ENCODE measurements around the gene NPAS2. TPM values are rescaled to one million over a fixed set of nuclear protein-coding genes. Genes with fewer than 3 reads are reported as not detected.

NPAS2 gene
- polyA plus RNA-seq, 1 of the 3 experiments (the other 2 are of a cell fraction), result 58.5 TPM

DNA sequence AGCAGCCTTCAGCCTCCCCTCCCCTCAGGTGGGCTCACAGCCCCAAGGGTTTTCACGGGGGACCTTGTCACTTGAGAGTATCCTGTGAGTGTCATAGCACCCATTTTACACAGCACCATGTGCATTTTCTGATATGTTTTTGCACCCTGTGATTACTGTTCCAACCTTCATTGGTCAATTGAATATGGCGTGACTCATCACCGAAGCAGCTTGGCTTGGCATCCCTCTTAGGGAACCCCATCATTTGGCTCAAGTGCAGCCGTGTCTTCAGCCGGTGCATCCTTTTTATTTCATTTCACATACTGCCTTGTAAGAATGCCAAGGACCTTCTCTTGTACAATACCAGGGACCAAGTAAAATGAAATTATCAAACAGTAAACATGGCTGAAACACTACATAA lies 57.6 kb downstream of the NPAS2 start (continued):
- TF ChIP-seq TAF1 (IDR thresholded peaks at IDR 0.05; ENCODE audit: borderline replicate concordance, low read depth, low read length) (no peak), FOXM1 (IDR thresholded peaks at IDR 0.05; ENCODE audit: low read depth) (no peak), SIN3A (IDR thresholded peaks at IDR 0.05; ENCODE audit: borderline replicate concordance, low read depth, low read length) (no peak), NRF1 (IDR thresholded peaks at IDR 0.05; ENCODE audit: low read depth, low read length) (no peak), YY1 (IDR thresholded peaks at IDR 0.05; ENCODE audit: low read depth) (no peak), EZH2phosphoT487 (IDR thresholded peaks at IDR 0.05; ENCODE audit: borderline replicate concordance, low read depth) (no peak), GATA2 (CRISPR knock-in tag; IDR thresholded peaks at IDR 0.05) (no peak), RAD21 (IDR thresholded peaks at IDR 0.05; ENCODE audit: low read length) (no peak), FOXJ3 (CRISPR knock-in tag; IDR thresholded peaks at IDR 0.05) (no peak), FOSL2 (IDR thresholded peaks at IDR 0.05; ENCODE audit: borderline replicate concordance, low read depth) (peak; percentile 80)
- TF ChIP-seq, protein P1, sequence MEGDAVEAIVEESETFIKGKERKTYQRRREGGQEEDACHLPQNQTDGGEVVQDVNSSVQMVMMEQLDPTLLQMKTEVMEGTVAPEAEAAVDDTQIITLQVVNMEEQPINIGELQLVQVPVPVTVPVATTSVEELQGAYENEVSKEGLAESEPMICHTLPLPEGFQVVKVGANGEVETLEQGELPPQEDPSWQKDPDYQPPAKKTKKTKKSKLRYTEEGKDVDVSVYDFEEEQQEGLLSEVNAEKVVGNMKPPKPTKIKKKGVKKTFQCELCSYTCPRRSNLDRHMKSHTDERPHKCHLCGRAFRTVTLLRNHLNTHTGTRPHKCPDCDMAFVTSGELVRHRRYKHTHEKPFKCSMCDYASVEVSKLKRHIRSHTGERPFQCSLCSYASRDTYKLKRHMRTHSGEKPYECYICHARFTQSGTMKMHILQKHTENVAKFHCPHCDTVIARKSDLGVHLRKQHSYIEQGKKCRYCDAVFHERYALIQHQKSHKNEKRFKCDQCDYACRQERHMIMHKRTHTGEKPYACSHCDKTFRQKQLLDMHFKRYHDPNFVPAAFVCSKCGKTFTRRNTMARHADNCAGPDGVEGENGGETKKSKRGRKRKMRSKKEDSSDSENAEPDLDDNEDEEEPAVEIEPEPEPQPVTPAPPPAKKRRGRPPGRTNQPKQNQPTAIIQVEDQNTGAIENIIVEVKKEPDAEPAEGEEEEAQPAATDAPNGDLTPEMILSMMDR (IDR thresholded peaks at IDR 0.05), result no peak
- TF ChIP-seq, protein P2, sequence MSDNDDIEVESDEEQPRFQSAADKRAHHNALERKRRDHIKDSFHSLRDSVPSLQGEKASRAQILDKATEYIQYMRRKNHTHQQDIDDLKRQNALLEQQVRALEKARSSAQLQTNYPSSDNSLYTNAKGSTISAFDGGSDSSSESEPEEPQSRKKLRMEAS (IDR thresholded peaks at IDR 0.05; ENCODE audit: low read depth), result 0 out of 2 replicates have a peak, but pooled peaks have one; percentile 31
- TF ChIP-seq, protein P3, sequence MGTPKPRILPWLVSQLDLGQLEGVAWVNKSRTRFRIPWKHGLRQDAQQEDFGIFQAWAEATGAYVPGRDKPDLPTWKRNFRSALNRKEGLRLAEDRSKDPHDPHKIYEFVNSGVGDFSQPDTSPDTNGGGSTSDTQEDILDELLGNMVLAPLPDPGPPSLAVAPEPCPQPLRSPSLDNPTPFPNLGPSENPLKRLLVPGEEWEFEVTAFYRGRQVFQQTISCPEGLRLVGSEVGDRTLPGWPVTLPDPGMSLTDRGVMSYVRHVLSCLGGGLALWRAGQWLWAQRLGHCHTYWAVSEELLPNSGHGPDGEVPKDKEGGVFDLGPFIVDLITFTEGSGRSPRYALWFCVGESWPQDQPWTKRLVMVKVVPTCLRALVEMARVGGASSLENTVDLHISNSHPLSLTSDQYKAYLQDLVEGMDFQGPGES (IDR thresholded peaks at IDR 0.05; ENCODE audit: low read depth, low read length), result no peak
- TF ChIP-seq, protein P4, sequence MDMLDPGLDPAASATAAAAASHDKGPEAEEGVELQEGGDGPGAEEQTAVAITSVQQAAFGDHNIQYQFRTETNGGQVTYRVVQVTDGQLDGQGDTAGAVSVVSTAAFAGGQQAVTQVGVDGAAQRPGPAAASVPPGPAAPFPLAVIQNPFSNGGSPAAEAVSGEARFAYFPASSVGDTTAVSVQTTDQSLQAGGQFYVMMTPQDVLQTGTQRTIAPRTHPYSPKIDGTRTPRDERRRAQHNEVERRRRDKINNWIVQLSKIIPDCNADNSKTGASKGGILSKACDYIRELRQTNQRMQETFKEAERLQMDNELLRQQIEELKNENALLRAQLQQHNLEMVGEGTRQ (IDR thresholded peaks at IDR 0.05; ENCODE audit: borderline replicate concordance, low read depth, low read length), result no peak
- TF ChIP-seq, protein P5, sequence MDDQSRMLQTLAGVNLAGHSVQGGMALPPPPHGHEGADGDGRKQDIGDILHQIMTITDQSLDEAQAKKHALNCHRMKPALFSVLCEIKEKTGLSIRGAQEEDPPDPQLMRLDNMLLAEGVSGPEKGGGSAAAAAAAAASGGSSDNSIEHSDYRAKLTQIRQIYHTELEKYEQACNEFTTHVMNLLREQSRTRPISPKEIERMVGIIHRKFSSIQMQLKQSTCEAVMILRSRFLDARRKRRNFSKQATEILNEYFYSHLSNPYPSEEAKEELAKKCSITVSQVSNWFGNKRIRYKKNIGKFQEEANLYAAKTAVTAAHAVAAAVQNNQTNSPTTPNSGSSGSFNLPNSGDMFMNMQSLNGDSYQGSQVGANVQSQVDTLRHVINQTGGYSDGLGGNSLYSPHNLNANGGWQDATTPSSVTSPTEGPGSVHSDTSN (IDR thresholded peaks at IDR 0.05), result no peak

Data from SK-N-SH (cell line).